HG02763 (cell line): ENCODE results near the gene PAX8.
A peak's percentile ranks its signal among the peaks of the same experiment; 100 is the strongest.

ENCODE experiments used
- ATAC-seq: cut with Tn5 transposase; IDR thresholded peaks from one replicate; pipeline ENCODE4 v1.9.1; 2021; ENCODE audit warnings: mild to moderate bottlenecking, moderate library complexity; ENCODE audit not compliant: unreplicated experiment

PAX8 gene

DNA sequence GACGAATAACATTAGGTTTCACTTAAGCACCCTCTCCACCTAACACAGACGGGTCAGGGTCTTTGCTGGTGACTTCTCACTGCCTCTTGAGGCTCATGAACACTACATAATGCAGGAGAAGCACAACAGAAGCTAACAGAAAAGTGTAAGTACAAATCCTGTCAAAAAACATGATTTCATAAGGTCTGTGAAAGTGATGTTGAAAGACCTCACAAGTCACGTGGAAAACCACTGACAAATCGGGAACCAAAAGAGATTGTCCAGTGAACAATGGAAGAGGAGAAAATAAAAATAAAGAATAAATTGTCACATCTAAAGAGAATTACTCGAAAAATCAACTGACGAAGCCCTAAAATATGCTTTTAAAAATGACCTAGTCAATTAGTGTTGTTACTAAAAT is 91.0 kb downstream of the PAX8 start:
- ATAC-seq = no peak

DNA sequence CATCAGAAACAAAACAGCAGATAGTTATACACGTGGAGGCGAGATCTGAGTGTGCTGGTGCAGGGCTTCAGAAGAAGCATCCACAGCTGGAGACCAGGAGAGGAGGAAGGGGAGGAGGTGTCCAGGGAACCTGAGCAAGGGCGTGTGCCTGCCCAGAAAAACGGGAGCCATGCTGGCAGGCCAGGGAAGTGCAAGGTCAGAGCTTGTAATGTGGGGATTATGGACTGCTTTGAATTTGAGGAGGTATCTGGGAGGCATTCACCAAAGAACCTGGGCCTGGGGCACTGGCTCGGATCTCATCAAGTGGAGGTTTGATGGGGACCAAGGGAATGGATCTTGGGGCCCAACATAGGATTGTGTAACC is 92.3 kb downstream of the PAX8 start:
- ATAC-seq = no peak

DNA sequence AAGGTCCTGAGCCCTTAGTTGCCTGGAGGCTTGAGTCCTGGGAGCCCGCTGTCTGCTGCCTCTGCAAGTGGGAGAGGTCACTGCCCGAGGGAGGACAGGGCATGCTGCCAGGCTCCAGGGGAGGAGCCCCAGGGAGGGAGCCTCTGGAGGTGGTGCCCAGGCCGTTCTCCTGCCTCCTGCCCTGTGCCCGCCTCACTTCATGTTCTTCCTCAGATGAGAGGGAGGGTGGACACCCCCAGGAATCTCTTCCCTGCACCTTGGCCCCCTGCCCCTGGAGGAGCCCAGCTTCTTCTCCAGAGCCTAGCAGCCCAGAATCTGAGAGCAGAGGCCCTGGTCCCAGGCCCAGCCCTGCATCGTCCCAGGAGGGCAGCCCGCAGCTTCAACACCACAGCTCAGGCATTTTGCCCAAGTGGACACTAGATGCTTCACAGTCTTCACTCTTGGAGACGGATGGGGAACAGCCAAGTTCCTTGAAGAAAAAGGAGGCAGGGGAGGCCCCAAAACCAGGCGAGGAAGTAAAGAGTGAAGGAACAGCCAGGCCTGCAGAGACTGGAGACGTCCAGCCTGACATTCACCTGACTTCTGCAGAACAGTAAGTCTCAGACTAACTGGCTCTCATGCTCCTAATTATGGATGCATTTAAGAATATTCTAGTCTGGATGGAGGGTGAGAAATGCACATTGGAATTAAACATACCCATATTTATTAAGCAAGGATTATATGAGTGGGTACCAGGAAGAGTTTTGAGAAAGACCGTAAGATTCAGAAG is 92.9 kb downstream of the PAX8 start:
- no peak for ATAC-seq

DNA sequence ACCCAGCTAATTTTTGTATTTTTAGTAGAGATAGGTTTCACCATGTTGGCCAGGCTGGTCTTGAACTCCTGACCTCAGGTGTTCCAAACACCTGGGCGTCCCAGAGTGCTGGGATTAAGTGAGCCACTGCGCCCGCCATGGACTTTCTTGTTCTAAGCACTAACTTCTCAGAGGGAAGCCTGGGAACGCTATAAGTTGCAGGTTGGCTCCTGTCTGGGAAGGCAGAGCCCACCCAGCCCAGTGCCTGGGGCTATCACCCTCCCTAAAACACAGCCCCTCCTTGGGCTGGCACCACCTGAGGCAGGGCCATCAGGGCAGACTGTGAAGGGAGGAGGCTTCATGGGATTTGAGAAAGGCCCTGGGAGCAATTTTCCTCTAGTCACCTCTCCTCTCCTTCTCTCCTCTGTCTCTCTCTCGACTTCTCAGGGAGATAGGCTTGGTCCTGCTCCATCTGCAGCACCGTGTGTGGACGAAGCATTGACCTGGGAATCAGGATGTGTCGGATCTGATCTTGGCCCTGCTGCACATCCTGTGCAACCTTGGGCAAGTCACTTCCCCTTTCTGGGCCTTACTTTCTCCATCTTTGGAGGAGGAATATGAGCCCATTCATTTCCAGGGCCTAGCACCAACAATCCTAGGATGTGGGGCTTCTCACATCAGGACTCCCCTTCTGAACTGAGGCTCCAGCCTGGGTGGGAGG is 94.0 kb downstream of the PAX8 start:
- no peak for ATAC-seq

DNA sequence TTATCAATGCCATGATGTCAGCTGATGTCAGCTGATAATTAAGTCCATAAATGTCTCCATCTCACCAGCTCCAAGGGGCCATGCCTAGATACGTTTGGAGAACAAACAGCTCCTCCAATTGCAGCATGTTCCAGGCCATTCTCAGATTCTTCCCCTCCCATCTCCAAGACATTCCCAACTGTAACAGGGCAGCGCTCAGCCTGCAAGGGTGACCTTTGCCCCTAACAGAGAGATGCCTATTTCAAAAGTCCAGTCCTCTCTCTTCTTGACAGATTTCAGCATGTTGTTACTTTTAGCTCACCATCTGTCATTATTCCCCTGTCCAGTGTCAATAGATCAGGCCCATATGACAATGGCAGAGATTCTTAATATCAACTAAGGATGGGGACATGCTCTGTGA is 95.0 kb downstream of the PAX8 start:
- no peak for ATAC-seq

DNA sequence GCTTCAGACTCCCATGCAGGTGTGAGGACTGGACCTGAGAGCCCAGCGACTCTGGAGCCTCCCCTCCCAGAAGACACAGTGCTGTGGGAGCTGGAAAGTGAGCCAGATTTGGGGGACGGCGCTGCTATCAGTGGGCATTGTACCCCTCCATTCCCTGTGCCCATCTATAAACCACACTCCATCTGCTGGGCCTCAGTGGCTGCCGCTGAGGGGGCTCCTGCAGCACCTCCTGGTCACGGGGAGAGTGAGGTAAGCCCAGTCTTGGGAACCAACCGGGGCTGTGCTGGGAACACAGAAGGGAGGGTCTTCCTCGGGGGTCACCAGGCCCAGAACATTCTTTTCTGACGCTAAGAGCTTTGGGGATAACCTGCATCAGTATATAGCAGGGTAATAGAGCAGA is 95.5 kb downstream of the PAX8 start:
- ATAC-seq = no peak

DNA sequence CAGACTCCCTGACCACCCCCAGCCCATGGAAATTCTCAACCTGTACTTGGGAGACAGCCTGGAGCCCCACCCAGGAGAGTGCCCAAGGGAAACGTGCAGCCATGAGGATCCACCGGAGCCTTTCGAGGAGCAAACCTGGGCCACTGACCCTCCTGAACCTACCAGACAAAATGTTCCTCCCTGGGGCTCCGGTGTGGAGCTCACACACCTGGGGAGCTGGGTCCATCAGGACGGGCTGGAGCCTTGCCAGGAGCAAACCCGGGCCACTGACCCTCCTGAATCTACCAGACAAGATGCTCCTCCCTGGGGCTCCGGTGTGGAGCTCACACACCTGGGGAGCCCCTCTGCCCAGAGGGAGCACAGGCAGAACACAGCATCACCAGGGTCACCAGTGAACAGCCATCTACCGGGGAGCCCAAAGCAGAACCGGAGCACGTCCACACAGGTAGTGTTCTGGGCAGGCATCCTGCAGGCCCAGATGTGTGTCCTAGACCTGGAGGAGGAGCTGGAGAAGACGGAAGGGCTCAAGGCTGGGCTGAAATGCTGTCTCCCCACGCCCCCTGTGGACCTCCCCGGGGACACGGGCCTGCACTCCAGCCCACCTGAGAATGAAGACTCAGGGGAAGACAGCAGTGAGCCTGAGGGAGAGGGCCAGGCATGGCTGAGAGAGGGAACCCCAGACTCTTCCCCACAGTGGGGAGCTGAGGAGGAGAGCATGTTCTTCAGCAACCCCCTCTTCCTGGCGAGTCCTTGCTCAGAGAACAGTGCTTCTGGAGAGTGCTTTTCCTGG is 96.1 kb downstream of the PAX8 start:
- no peak for ATAC-seq

DNA sequence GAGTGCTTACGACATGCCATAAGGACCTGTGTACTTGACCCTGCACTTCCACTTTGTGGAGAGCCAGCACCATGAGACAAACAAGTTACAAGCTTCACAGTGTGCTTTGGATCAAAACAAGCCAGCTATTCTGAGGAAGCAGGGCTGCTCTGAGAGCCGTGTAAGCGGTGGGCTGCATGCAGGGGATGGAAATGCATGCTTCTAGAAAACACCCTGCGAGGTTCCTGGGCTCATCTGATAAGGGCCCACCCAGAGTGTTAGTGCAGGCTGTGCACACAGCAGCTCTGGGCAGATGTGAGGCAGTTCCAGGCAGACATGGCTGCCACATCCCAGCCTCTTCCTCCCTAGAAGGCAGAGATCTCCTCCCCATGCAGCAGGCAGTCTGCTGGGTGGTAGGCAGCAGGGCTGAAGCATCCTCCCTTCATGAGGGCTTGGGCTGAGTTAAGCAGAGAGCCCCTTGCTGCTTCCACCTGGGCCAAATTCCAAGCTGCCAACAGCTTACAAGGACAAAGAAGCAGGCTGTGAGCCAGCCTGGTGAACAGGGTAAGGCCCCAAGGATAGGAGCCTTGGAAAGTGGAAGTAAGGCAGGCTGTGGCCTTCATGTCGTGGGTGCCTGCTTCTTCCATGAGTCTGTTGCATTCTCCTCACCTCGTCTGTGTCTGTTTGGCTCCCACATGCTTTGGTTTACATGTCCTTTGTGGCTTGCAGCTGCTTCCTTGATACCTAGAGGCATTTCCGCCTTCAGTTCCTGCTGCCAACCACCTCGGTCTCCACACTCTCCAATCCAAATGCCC is 97.3 kb downstream of the PAX8 start:
- no peak for ATAC-seq

DNA sequence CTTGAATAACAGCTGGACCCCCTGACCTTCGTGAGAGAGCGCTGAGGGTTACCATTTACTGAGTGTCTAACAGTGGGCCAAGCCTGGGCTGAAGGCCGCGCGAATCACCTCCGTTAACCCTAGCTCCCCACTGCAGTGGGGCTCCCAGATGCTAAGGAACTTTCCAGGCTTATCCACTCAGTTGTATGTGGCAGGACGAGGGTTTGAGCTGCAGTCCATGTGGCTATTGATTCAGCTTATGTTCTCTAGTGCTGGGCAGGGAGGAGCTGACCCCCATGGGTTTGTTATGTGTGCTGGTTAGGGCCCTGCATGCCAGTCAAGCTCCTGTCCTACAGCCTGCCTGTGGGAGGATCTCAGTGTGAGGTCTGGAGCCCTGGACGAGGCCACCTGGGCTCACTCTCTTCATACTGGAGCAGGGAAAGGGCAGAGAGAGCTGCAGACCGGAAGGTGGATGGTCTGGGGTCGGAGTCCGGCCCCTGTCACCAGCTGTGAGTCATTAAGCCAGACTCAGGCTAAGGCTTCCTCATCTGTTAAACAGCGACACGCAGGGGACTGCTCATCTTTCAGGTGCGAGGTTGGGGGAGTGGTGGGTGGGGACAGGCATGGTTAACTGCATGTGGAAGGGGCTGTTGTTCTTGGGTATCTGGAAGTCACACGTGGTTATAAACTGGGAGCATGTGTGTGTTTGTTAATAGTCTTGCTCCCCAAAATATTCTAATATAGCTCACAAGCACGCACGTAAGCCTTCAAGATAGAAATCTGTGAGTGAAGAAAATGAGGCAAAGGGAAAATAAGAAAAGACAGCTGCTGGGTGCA is 98.4 kb downstream of the PAX8 start:
- no peak for ATAC-seq

DNA sequence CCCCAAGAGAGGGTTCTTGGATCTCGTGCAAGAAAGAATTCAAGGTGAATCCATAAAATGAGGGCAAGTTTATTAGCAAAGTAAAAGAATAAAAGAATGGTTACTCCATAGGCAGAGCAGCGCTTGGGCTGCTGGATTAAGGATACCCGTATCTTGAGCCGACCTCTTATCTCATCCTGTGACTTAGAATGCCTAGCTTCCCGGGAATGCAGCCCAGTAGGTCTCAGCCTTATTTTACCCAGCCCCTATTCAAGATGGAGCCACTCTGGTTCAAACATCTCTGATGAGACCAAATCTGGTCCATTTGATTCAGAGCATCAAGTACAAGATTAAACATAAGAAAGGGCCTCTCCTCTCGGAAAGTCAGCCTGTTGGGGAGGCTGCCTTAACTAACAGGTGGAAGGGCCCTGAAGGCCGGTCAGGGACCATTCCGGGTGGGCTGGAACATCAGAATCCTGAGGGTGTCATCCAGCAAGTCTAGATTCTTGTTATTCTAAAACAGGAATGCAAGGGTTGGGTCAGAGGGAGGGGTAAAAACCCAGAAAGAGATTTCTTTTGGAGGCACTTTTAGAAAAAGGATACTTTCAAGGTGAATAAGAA is 99.2 kb downstream of the PAX8 start:
- no peak for ATAC-seq

DNA sequence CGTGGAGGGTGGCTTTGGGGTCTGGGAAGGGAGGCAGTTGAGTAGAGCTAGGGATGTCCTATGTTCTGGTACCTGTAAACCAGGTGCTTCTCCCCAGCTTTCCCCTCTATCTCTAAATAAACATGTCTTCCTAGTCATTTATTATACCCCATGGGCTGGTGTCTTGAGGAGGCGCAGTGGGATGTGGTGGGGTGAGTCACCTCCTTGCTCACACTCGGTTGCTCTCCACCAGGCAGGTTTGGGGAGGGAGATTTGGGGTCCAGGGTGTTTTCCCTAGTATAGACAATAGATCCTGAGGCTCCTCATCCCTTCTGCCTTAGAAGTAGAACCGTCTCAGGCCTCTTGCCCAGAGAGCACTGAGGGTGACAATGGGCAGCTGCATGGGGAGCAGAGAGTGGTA is 99.8 kb downstream of the PAX8 start:
- ATAC-seq = no peak

DNA sequence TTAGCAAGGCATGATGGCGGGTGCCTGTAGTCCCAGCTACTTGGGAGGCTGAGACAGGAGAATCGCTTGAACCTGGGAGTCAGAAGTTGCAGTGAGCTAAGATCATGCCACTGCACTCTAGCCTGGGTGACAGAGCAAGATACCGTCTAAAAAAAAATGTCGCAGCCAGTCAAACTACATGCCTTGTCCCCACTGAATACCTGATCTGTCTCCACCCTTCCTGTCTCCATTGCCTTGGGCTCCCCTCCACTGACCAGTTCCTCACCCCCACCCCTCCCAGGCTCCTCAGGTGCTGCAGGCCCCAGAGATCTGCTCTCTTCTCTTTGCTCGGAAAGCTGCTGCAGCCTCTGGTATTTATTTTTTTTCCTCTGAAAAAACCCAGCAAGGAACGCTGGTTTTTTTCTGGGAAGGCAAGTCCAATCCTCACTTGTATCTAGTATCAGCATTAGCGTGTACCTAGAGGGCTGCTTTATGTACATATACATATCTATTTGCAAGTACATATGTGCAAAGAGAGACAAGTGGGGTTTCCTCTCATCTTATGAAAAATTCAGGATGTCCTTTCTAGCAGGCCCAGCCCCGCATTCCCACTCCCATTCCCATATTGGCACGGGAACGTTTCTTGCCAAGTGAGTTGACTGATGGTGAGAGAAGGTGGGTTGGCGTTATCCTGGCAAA is 100.5 kb downstream of the PAX8 start:
- ATAC-seq = no peak

DNA sequence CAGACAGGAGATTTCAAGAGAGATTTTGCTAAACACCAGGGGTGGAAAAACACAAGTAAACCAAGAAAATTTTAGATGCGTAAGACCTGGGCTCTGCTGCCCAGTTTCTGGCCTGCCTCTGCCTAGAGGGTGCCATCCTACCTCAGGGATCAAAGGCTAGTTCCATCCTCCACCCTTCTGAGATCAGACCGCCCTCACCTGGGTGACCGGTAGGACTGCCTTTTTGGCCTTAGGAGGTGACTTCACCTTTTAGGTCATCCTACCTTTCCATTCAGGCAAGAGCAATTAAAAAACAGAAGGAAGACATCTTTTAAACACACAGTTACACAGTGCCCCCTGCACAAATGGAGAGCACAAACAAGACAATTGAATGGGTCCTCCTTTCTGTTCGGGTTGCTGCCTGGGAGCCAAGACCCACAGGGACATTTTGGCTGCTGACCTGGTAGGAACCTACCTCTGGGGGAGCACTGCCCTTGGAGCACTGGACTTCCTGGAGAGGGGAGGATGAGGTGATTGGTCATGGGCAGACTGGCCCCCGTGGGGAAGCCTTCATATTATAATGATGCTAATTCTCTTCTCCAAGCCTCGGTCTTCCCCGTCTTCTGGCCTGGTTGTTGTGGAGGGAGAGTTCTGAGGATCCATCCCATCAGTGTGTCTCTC is 101.9 kb downstream of the PAX8 start:
- no peak for ATAC-seq

DNA sequence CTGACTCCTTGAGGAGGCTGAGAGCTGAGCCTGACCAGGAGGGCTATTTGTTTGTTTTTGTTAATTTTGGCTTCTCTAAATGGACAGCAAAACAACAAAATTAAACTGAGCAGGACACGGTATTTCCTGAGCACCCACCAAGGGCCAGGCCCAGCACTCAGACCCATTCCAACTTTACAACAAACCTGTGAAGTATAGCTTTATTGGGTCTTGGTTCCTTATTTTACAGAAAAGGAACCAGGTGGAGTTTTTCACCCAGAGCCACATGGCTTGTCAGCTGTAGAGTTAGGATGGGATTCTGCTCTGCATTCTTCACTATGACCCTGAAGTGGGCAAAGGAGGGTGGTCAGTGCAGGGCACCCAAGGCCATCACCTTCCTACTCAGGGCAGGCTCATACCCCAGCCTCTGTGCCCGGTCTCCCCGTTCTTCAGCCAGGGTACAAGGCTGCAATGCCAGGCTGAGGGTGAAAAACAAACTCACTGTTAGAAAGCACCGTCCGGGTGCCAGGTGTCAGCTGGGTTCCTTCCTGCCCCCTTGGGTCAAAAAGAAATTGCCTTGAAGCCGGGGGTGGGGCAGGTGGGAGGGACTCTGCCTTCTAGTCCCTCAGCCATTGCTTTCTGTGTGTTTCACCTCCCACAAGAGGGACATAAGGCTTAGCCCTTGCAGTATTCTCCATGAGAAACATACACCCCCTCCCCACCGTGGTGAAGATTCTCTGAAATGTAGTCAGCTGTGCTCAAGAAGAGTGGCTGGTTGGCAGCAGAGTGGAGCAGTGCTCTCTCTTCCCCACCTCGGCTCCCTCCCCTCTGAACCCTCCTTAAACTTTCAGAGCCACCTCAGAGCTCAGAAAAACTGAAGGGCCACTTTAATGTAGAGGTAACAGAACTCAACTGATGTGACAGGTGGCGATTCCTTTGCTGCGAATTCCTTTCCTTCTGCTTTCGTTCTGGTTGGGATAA is 102.7 kb downstream of the PAX8 start:
- ATAC-seq = no peak

DNA sequence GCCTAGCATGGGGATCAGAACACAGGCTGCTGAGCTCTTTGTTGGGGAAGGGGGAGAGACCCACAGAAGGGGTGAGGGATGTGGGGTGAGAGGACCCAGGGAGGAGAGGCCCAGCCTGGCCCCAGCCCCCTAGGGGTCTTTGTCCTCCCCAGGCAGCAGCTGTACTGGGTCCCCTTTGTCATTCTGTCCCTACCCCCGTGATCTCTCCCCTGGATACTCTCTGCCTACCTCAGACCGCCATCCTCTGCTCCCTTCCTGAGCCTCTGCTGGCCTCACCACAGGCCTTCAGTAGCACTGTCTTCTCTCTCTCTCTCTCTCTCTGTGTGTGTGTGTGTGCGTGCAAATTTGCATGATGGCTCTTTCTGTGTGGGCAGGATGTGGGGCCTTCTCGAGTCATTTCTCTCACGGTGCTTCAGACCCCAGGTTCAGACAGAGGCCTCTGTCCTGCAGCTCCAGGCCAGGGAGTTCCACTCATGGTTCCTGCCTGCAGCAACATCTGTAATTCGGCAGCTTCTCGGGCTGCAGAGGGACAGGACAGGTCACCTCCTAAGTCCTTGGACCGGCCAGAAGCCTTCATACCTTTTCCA is 103.6 kb downstream of the PAX8 start:
- ATAC-seq = peak; percentile 70

DNA sequence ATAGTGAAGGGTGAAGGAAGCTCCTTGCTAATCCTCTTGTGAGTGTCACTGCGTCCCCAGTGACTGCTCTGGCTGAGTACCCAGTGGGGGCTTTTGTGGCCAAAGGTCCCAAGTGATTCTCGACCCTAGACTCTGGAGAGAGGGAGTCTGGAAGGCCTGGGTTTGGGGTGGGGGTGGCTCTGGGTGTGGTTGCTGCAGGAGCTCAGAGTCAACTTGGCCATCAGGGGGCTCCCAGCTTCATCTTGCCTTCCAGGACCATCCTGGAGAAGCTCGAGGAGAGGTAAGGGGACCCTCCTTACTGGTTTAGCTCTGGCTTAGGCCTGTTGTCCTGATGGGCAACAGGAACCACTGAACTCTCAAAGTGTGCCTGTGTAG is 104.4 kb downstream of the PAX8 start:
- ATAC-seq = no peak
